ENCODE measurements around the gene G6PD. TPM values are rescaled to one million over a fixed set of nuclear protein-coding genes. Genes with fewer than 3 reads are reported as not detected.
"Not testable (repeated sequence)": the region's sequence is repeated elsewhere in the genome, so short reads cannot be mapped to it uniquely, and the experiment has no call there.

G6PD gene
- polyA plus RNA-seq, 2 of the 4 experiments (the other 2 are of a cell fraction): 692 to 1,409 TPM

DNA sequence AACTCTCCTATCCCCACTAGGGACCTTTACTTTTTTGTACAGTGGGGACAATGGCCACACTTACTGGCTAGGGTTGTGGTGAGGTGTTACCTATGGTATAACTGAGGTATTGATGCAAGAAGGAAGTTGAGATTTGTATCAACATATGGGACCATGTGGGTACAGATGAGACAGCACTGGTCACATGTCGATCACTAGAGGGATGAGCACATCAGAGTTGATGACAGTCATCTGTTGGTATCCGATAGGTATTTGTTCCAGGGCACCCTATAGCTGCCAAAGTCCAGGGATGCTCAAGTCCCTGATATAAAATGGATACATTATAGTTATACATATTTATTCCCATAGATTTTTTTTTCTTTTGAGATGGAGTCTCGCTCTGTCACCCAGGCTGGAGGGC is 43.7 kb downstream of the G6PD start:
- Histone ChIP-seq H3K4me2 (no peak overlapping the region), H3K27ac (no peak overlapping the region), H3K4me3 (no peak overlapping the region), H3K4me1 (no peaks in the 10 kb centered on the region), H3K9me3 (no peaks in the 10 kb centered on the region)
- POLR2A ChIA-PET: no interaction called here
- TF ChIP-seq MAZ (IDR thresholded peaks at IDR 0.05; ENCODE audit: borderline replicate concordance, low read depth, low read length) (no peak), RCOR1 (IDR thresholded peaks at IDR 0.05; ENCODE audit: low read depth, low read length) (no peak), ZFP36 (IDR thresholded peaks at IDR 0.05; ENCODE audit: borderline replicate concordance, partially characterized antibody) (no peak), CHD4 (IDR thresholded peaks at IDR 0.05; ENCODE audit: borderline replicate concordance) (no peak), NR3C1 (IDR thresholded peaks at IDR 0.05) (no peak), SMC3 (IDR thresholded peaks at IDR 0.05) (no peak), POLR2A (IDR thresholded peaks at IDR 0.05; ENCODE audit: low read length) (no peak), CBX2 (IDR thresholded peaks at IDR 0.05; ENCODE audit: borderline replicate concordance, low read depth) (no peak), FOSL2 (IDR thresholded peaks at IDR 0.05) (no peak), FOSL2 (CRISPR knock-in tag; IDR thresholded peaks at IDR 0.05) (no peak), BHLHE40 (IDR thresholded peaks at IDR 0.05; ENCODE audit: low read depth, low read length) (no peak), EHMT2 (IDR thresholded peaks at IDR 0.05; ENCODE audit: low read depth) (no peak)
- TF ChIP-seq, protein P1, sequence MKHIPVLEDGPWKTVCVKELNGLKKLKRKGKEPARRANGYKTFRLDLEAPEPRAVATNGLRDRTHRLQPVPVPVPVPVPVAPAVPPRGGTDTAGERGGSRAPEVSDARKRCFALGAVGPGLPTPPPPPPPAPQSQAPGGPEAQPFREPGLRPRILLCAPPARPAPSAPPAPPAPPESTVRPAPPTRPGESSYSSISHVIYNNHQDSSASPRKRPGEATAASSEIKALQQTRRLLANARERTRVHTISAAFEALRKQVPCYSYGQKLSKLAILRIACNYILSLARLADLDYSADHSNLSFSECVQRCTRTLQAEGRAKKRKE (CRISPR knock-in tag; IDR thresholded peaks at IDR 0.05; ENCODE audit: low read depth): no peak
- TF ChIP-seq, protein P2, sequence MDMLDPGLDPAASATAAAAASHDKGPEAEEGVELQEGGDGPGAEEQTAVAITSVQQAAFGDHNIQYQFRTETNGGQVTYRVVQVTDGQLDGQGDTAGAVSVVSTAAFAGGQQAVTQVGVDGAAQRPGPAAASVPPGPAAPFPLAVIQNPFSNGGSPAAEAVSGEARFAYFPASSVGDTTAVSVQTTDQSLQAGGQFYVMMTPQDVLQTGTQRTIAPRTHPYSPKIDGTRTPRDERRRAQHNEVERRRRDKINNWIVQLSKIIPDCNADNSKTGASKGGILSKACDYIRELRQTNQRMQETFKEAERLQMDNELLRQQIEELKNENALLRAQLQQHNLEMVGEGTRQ (IDR thresholded peaks at IDR 0.05): no peak
- TF ChIP-seq, protein P3, sequence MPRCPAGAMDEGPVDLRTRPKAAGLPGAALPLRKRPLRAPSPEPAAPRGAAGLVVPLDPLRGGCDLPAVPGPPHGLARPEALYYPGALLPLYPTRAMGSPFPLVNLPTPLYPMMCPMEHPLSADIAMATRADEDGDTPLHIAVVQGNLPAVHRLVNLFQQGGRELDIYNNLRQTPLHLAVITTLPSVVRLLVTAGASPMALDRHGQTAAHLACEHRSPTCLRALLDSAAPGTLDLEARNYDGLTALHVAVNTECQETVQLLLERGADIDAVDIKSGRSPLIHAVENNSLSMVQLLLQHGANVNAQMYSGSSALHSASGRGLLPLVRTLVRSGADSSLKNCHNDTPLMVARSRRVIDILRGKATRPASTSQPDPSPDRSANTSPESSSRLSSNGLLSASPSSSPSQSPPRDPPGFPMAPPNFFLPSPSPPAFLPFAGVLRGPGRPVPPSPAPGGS (IDR thresholded peaks at IDR 0.05): no peak
- TF ChIP-seq, protein P4, sequence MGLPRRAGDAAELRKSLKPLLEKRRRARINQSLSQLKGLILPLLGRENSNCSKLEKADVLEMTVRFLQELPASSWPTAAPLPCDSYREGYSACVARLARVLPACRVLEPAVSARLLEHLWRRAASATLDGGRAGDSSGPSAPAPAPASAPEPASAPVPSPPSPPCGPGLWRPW (IDR thresholded peaks at IDR 0.05): no peak
- ATAC-seq (peak; percentile 14 to 51; a peak in 2 of 6 replicates), DNase-seq (ENCODE audit: low read depth in 1 of 2, low spot score in 1 of 2) (no peak), FAIRE-seq (no peak)
- WGBS (ENCODE audit: missing lambda C conversion rate): 71% methylated on average over 3 of the region's 3 CpGs
- CTCF ChIA-PET: interaction anchor here (2.1 kb wide), 1 partner anchor 11 kb away, joined by 7 read pairs; no protein-coding TSS in a partner anchor

DNA sequence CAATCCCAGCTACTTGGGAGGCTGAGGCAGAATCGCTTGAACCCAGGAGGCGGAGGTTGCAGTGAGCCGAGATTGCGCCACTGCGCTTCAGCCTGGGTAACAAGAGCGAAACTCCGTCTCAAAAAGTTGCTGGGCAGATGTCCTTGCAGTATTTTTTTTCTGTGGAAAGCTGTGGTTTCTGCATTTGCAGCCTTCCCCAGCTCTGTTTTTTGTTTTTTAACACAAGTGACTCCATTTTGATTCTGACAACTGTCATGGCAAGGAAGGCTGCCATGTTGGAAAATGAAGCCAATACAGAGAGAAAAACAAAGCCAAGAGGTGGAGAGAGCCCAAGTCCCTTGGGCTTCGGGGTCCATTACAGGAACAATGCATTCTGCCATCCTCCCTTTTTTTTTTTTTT is 44.5 kb downstream of the G6PD start:
- ChIA-PET CTCF (interaction anchor here (0.6 to 2.1 kb wide), 2 partner anchors 10 to 13 kb away, joined by 3 to 7 read pairs; no protein-coding TSS in a partner anchor), POLR2A (no interaction called here)
- TF ChIP-seq CBX8 (IDR thresholded peaks at IDR 0.05) (no peak), RCOR1 (IDR thresholded peaks at IDR 0.05; ENCODE audit: low read depth, low read length) (no peak), RNF2 (IDR thresholded peaks at IDR 0.05; ENCODE audit: borderline replicate concordance, low read depth) (no peak), EHF (CRISPR knock-in tag; IDR thresholded peaks at IDR 0.05) (no peak), FOSB (CRISPR knock-in tag; IDR thresholded peaks at IDR 0.05) (no peak), NR3C1 (IDR thresholded peaks at IDR 0.05) (no peak), PHF8 (IDR thresholded peaks at IDR 0.05; ENCODE audit: borderline replicate concordance, low read depth) (no peak), KDM5A (IDR thresholded peaks at IDR 0.05) (no peak), GATA3 (IDR thresholded peaks at IDR 0.05; ENCODE audit: borderline replicate concordance) (no peak), RFX5 (IDR thresholded peaks at IDR 0.05) (no peak)
- DNase-seq (ENCODE audit: low read depth in 1 of 2, low spot score in 1 of 2) (no peak), ATAC-seq (no peak), FAIRE-seq (no peak)
- Histone ChIP-seq H3K27ac (no peak overlapping the region), H3K4me3 (no peak overlapping the region), H3K4me2 (no peak overlapping the region), H3K4me1 (no peaks in the 10 kb centered on the region), H3K9me3 (no peaks in the 10 kb centered on the region)
- WGBS (ENCODE audit: missing lambda C conversion rate): 71% methylated on average over 8 of the region's 8 CpGs

DNA sequence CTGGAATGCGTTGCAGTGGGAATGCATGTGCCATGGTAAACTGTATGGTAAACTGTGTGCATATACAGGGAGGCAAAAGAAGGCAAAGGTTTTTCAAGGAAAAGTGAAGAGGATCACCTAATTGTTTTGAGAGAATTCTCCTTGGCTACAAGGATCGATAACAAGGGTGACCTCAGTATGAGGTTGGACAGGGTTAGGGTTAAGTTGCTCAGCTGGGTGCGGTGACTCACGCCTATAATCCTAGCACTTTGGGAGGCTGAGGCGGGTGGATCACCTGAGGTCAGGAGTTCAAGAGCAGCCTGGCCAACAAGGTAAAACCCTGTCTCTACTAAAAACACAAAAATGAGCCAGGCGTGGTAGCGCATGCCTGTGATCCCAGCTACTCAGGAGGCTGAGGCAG is 45.2 kb downstream of the G6PD start:
- H3K4me2 ChIP-seq; POLR2A ChIA-PET; H3K4me3 ChIP-seq; ATAC-seq; DNase-seq (ENCODE audit: low read depth in 1 of 2, low spot score in 1 of 2); H3K27ac ChIP-seq; FAIRE-seq; H3K9me3 ChIP-seq; H3K4me1 ChIP-seq: not testable (repeated sequence)
- WGBS (ENCODE audit: missing lambda C conversion rate): 79% methylated on average over 7 of the region's 7 CpGs
- CTCF ChIA-PET: interaction anchor here (0.7 to 2.1 kb wide), 2 partner anchors 9 to 13 kb away, joined by 3 to 7 read pairs; no protein-coding TSS in a partner anchor

DNA sequence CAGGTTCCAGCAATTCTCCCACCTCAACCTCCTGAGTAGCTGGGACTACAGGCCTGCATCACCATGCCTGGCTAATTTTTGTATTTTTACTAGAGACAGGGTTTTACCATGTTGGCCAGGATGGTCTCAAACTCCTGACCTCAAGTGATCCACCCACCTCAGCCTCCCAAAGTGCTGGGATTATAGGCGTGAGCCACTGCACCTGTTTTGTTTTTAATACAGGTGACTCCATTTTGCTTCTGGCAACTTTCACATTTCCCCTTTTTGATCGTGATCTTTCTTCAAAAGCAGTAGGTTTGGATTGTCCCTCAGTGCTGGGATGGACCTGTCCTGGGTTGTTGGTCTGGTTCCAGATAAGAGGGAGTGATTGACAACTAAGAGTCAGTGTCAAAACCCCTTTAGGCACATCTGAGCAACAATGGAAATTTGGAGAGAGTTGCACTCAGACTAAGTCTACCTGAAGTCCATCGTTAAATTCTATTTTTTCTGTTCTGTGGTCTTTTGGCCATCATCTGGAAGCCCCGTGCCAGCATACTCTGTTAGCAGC is 50.0 kb downstream of the G6PD start:
- POLR2A ChIA-PET: interaction anchor here (1.3 kb wide), 1 partner anchor 18 kb away, joined by 3 read pairs; no protein-coding TSS in a partner anchor
- CTCF ChIA-PET: interaction anchor here (1.5 kb wide), 1 partner anchor 11 kb away, joined by 3 read pairs; no protein-coding TSS in a partner anchor
- WGBS (ENCODE audit: missing lambda C conversion rate): 72% methylated on average over 4 of the region's 4 CpGs
- not testable (repeated sequence) for H3K27ac ChIP-seq; ATAC-seq; DNase-seq (ENCODE audit: low read depth in 1 of 2, low spot score in 1 of 2); H3K4me1 ChIP-seq; H3K4me2 ChIP-seq; FAIRE-seq; H3K9me3 ChIP-seq; H3K4me3 ChIP-seq

Measured in A549 (cell line).